Sciatic nerve (tissue), 2 donors: Measurements from ENCODE around the gene CNIH3. TPM values are rescaled to one million over a fixed set of nuclear protein-coding genes. Genes with fewer than 3 reads are reported as not detected.

ENCODE experiments used
- ATAC-seq: fragments of 200-7000 bp; cut with Tn5 transposase; one replicate; pipeline ENCODE4 v1.9.1; 2020; ENCODE audit warnings: mild to moderate bottlenecking, moderate library complexity
- DNase-seq: peaks from one replicate; pipeline ENCODE4 v3.0.0-alpha.2; 2020; ENCODE audit warnings: low spot score
- intact Hi-C: fragments of 100-400 bp; cut with DNase I; formaldehyde crosslinking; loops from one replicate; pipeline ENCODE4 v1.14.2; 2022
- total RNA-seq: library from RNA; stranded (reverse); fragmentation: NEBNext Ultra II Directional; extraction: Animal tissue kit (Norgen Biotek cat#: 25700); gene quantifications from one replicate; pipeline ENCODE4 v1.2.1, GENCODE V29; 2021
- donor health status: DM: no; HTN: no; CAD: no.
- donor health status: DM: no; HTN: no; CAD: no.

The CNIH3 gene
- total RNA-seq, 1 donor from 2014 or later, result 6.7 TPM

- no peak for DNase-seq
- intact Hi-C loops, result no loop called here
- peak; percentile 21 for ATAC-seq
These were observed 116.4 kb downstream of the CNIH3 start for GRCh38 chr1:224732377-224733026.

- ATAC-seq, result peak; percentile 29
- intact Hi-C loops, result no loop called here
- no peak for DNase-seq
These were observed 117.2 kb downstream of the CNIH3 start for GRCh38 chr1:224733027-224733911.

DNA sequence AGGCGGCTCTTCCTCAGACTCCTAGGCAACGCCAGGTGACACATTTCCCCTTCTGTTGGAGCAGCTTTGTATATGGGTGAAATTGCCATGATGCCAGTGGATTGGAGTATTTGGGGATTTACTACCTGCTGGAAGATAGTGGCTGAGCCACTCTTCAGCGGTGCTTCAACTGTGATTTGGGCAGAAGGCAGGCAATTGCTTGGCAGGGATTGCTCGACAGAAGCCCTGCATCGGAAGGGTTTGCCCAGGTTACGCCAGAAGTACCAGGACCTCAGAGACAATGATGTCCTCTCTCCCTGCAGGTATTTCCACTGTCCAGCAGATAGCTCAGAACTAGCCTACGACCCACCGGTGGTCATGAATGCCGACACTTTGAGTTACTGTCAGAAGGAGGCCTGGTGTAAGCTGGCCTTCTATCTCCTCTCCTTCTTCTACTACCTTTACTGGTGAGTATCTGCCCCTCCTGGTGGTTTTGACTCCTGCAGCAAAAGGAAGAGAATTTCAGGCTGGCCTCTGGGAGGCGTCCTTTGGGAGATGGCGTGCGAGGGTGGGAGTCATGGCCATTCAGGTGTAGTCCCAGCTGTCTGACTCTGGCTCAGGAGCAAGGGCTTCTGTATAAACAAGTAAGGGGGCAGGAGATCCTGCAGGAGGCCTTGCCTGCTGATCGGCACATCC, 118.3 kb downstream of the CNIH3 start:
- DNase-seq, result no peak
- intact Hi-C loops, result no loop called here
- no peak for ATAC-seq

- intact Hi-C loops, result no loop called here
- DNase-seq, result no peak
- ATAC-seq, result no peak
These were observed 119.0 kb downstream of the CNIH3 start for GRCh38 chr1:224735159-224735558.

GRCh38 chr1:224736619-224737352, 120.7 kb downstream of the CNIH3 start:
- intact Hi-C loops, result no loop called here
- ATAC-seq (peak; percentile 84), DNase-seq (no peak)

DNA sequence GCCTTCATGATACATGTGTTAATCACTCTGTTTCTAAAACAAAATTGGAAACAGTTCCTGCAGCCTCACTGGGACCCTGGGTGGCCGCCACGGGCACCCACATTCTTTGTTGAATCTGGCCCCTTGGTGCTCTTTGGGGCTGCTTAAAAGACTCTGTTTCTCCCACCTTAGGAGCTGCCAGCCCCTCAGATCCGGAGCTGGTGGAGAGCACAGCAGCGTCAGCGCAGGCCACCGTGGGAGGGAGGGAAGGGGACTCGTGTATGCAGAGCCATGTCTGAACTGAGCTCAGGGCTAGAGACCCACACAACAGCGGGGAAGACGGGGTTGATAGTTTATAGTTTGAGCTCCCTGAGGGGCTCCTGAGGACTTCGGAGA, 121.2 kb downstream of the CNIH3 start:
- ATAC-seq, result peak; percentile 20
- DNase-seq, result no peak
- intact Hi-C loops, result no loop called here

- ATAC-seq (no peak), DNase-seq (no peak)
- intact Hi-C loops, result no loop called here
These were observed 123.3 kb downstream of the CNIH3 start for GRCh38 chr1:224739303-224739996.

DNA sequence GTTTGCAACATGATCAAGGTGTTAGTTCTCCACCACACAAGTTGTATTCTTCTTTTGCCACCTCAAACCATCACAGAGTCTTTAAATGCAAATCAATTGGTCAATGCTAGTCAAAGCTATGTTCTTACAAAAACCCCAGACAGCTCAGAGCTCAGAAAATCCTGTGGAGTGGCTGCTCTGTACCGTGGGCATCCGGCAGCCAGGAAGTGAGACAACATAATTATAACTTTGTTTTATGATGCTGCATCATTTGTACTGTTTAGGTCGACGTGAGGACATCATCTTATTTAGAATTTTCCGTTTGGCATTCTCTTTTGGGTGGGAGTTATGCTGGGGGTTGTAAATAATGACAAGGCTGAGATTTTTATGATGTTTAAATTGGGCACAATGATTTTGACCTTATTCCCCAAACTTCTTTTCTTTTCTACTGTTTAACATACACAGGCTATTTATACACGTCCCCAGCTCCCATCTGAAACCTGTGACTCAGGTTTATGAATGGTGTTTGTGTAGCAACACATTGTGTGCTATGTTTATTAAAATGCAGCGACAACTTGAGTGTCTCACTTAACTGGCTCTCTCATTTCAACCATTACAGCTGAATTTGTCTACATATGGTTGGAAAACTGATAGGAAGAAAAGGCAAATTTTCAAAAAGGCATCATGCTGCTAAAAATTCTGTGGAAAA, 124.0 kb downstream of the CNIH3 start:
- intact Hi-C loops, result no loop called here
- no peak for DNase-seq
- ATAC-seq, result no peak

DNA sequence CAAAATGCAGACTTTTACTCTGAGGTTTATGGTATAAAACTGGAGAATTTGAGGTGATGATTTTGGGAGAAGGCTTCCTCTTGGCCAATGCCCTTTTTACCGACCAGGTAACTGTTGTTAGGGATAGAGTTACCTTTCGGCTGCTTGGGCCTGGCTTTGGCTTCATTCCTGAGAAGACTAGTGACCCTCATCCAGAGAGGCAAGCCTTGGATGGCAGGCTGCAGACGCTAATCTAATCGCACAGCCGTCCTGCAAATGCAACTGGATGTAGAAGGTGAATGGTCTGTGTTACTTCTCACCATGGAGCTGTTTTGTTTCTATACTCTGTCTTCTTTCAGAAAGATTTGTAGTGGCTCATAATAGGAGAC, 124.6 kb downstream of the CNIH3 start:
- ATAC-seq (no peak), DNase-seq (no peak)
- intact Hi-C loops, result no loop called here

GRCh38 chr1:224742349-224742748, 126.2 kb downstream of the CNIH3 start:
- intact Hi-C loops, result no loop called here
- DNase-seq, result no peak
- no peak for ATAC-seq

- ATAC-seq (no peak), DNase-seq (no peak)
- intact Hi-C loops, result no loop called here
These were observed 127.6 kb downstream of the CNIH3 start for GRCh38 chr1:224743608-224744164.

DNA sequence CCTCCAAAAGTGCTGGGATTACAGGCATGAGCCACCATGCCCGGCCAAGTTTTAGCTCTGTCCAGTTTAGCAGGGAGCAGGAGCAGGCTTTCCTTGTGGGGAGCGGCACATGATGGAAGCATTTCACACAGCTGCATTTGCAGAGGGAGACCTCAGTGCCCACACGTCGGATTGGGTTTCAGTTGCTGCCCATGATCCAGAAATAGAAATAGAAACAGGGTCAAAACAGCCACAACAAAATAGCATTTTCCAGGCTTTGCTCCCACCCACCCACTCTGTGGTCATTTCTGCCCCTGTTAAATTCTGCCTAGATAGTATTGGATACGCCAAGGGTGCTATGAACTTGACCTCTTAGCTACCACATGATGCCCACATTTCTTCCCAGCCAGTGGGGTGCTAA, 128.4 kb downstream of the CNIH3 start:
- DNase-seq, result no peak
- no peak for ATAC-seq
- intact Hi-C loops, result no loop called here

DNA sequence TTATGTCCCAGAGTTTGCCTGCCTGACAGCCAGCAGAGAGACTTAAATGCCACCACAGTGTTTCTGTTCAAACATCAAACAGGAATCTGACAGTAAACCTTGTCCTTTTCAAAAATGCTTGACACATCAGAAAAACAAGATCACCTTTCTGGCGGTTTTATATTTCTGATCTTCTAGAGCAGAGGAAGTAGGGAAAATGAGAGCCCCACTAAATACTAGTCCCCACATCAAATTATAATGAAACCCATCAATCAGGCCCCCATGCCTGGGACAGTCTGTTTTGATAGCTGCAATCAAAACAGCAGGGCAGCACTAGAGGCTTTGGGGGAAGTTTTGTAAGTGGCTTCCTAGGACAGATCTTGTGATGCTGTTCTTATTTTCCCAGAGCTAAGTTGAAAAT, 129.3 kb downstream of the CNIH3 start:
- intact Hi-C loops, result no loop called here
- DNase-seq, result no peak
- ATAC-seq, result no peak

GRCh38 chr1:224745924-224746323, 129.8 kb downstream of the CNIH3 start:
- ATAC-seq, result no peak
- intact Hi-C loops, result no loop called here
- DNase-seq, result no peak

DNA sequence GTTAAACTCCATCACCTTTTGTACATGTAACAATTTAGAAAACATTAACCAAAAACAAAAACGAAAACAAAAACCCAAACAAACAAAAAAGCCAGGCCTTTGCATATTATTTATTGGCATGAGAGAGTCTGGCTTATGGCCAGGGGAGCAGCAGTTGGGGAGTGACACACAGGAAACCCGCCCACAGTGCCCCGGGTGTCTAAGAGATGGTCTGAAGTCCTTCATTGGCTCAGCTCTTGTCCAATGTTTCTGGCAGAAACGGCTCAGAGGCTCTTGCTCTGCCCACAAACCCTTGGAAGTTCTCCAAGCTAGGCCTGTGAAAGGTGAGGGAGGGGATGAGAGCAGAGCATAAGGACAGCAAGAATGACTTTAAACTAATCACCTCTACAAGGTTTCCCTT, 131.5 kb downstream of the CNIH3 start:
- DNase-seq, result no peak

GRCh38 chr1:224749916-224750315, 133.8 kb downstream of the CNIH3 start:
- DNase-seq (no peak), ATAC-seq (no peak)
- intact Hi-C loops, result no loop called here

More for the DNA sequence above, 131.5 kb downstream of the CNIH3 start:
- intact Hi-C loops, result no loop called here
- ATAC-seq, result no peak

- ATAC-seq, result no peak
- no peak for DNase-seq
- intact Hi-C loops, result no loop called here
These were observed 135.7 kb downstream of the CNIH3 start for GRCh38 chr1:224751624-224752311.
